BE2C (cell line): ENCODE results near the gene TNFAIP6.

ENCODE experiments used
- DNase-seq: peaks from one replicate; pipeline ENCODE4 v3.0.0-alpha.2; 2020
- H3K27me3 ChIP-seq: fragments of 250-450 bp; sonication (Bioruptor Pico); 2 replicates; pipeline ENCODE4 v1.5.1; 2020; ENCODE audit warnings: mild to moderate bottlenecking
- H3K36me3 ChIP-seq: fragments of 250-450 bp; sonication (Bioruptor Pico); 2 replicates; pipeline ENCODE4 v1.5.1; 2020; ENCODE audit warnings: mild to moderate bottlenecking
- H3K4me1 ChIP-seq: fragments of 250-450 bp; sonication (Bioruptor Pico); 2 replicates; pipeline ENCODE4 v1.5.1; 2020
- H3K4me3 ChIP-seq: 2 replicates; pipeline ENCODE4 v1.5.1; 2011; ENCODE audit warnings: low read depth, low read length
- H3K9me3 ChIP-seq: fragments of 250-450 bp; sonication (Bioruptor Pico); 2 replicates; pipeline ENCODE4 v1.5.1; 2020
- TF ChIP-seq, protein P1 (sequence below): IDR thresholded peaks from 2 replicates; pipeline ENCODE4 v1.5.1; 2012; ENCODE audit warnings: mild to moderate bottlenecking, low read depth, low read length

The TNFAIP6 gene

DNA sequence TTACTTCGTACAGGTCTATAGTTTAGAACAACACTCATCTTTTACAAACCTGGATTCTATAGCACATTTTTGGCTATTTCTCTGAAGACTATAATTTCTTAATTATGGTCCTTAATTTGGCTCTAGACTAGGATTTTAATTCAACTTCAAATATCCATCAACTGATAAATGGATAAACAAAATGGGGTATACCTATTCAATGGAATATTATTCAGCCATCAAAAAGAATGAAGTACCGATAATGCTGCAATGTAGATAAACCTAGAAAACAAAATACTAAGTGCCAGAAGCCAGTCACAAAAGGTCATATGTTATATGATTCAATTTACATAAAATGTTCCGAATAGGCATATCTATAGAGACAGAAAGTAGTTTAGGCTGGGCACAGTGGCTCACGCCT, 37.1 kb downstream of the TNFAIP6 start:
- DNase-seq: no peak
- TF ChIP-seq, protein P1, sequence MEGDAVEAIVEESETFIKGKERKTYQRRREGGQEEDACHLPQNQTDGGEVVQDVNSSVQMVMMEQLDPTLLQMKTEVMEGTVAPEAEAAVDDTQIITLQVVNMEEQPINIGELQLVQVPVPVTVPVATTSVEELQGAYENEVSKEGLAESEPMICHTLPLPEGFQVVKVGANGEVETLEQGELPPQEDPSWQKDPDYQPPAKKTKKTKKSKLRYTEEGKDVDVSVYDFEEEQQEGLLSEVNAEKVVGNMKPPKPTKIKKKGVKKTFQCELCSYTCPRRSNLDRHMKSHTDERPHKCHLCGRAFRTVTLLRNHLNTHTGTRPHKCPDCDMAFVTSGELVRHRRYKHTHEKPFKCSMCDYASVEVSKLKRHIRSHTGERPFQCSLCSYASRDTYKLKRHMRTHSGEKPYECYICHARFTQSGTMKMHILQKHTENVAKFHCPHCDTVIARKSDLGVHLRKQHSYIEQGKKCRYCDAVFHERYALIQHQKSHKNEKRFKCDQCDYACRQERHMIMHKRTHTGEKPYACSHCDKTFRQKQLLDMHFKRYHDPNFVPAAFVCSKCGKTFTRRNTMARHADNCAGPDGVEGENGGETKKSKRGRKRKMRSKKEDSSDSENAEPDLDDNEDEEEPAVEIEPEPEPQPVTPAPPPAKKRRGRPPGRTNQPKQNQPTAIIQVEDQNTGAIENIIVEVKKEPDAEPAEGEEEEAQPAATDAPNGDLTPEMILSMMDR: no peak
- Histone ChIP-seq H3K27me3 (no peaks in the 10 kb centered on the region), H3K9me3 (no peaks in the 10 kb centered on the region), H3K4me1 (no peaks in the 10 kb centered on the region), H3K4me3 (no peak overlapping the region), H3K36me3 (no peaks in the 10 kb centered on the region)

- TF ChIP-seq, protein P1: no peak
- H3K27me3 ChIP-seq: no peaks in the 10 kb centered on the region
- DNase-seq: no peak
- no peaks in the 10 kb centered on the region for H3K36me3 ChIP-seq
- H3K4me3 ChIP-seq: no peak overlapping the region
- H3K9me3 ChIP-seq: no peaks in the 10 kb centered on the region
- no peaks in the 10 kb centered on the region for H3K4me1 ChIP-seq
Measured at GRCh38 chr2:151395509-151396374, 38.4 kb downstream of the TNFAIP6 start.

GRCh38 chr2:151399981-151400380, 42.6 kb downstream of the TNFAIP6 start:
- TF ChIP-seq, protein P1: no peak
- no peaks in the 10 kb centered on the region for H3K36me3 ChIP-seq
- no peaks in the 10 kb centered on the region for H3K27me3 ChIP-seq
- H3K9me3 ChIP-seq: no peaks in the 10 kb centered on the region
- no peak for DNase-seq
- H3K4me1 ChIP-seq: no peaks in the 10 kb centered on the region
- H3K4me3 ChIP-seq: no peak overlapping the region

- no peak overlapping the region for H3K4me3 ChIP-seq
- no peaks in the 10 kb centered on the region for H3K9me3 ChIP-seq
- no peaks in the 10 kb centered on the region for H3K4me1 ChIP-seq
- no peaks in the 10 kb centered on the region for H3K27me3 ChIP-seq
- DNase-seq: no peak
- H3K36me3 ChIP-seq: no peaks in the 10 kb centered on the region
- TF ChIP-seq, protein P1: no peak
Measured at GRCh38 chr2:151401149-151401548, 43.8 kb downstream of the TNFAIP6 start.

GRCh38 chr2:151403914-151404313, 46.5 kb downstream of the TNFAIP6 start:
- no peaks in the 10 kb centered on the region for H3K36me3 ChIP-seq
- TF ChIP-seq, protein P1: no peak
- DNase-seq: no peak

GRCh38 chr2:151405376-151405775, 48.0 kb downstream of the TNFAIP6 start:
- TF ChIP-seq, protein P1: no peak
- Histone ChIP-seq H3K9me3 (no peaks in the 10 kb centered on the region), H3K4me1 (no peaks in the 10 kb centered on the region), H3K27me3 (no peaks in the 10 kb centered on the region), H3K36me3 (no peaks in the 10 kb centered on the region; the same call in 1 of the 2 replicates), H3K4me3 (no peak overlapping the region)
- DNase-seq: no peak

More at GRCh38 chr2:151403914-151404313, 46.5 kb downstream of the TNFAIP6 start:
- Histone ChIP-seq H3K27me3 (no peaks in the 10 kb centered on the region), H3K4me3 (no peak overlapping the region), H3K9me3 (no peaks in the 10 kb centered on the region), H3K4me1 (no peaks in the 10 kb centered on the region)
